ENCODE results near the gene ST6GALNAC3.

The ST6GALNAC3 gene

DNA sequence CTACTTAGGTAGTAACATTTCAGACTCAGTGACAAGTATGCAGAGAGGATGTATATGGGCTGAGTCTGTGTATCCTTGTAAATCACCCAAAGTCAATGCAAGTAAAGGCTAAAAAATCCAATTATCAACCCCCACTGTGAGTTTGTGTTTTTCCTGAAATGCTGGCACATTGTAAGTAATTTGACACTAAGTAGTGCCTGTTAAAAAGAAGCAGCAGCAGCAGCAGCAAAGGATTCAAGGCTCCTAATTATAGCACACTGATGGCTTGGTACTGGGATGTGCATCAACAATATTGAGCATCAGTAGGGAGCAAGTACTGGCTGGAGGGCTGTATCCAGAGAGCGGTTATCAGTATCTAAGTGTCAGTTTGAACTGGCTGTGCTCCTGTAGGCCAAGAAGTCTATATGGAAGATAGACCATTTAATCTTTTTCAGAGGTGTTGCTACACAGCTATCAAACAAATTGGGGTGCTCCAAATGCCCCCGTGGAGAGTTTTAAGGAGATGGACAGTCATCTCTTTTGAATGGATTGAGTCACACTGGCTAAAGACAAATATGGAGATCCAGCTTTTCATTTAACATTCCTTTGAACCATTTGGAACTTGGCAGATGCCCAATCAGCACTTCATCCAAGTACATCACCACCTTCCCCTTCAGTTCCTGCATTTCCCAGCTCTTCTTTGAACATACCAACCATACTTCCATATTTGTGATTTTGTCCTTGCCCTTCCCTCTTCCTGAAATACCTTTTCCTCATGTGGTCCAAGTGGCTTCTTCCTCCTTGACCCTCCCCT, 551.5 kb downstream of the ST6GALNAC3 start:
- DNase-seq (ENCODE audit: low read depth, low spot score) = no peak
- TF ChIP-seq, protein P1, sequence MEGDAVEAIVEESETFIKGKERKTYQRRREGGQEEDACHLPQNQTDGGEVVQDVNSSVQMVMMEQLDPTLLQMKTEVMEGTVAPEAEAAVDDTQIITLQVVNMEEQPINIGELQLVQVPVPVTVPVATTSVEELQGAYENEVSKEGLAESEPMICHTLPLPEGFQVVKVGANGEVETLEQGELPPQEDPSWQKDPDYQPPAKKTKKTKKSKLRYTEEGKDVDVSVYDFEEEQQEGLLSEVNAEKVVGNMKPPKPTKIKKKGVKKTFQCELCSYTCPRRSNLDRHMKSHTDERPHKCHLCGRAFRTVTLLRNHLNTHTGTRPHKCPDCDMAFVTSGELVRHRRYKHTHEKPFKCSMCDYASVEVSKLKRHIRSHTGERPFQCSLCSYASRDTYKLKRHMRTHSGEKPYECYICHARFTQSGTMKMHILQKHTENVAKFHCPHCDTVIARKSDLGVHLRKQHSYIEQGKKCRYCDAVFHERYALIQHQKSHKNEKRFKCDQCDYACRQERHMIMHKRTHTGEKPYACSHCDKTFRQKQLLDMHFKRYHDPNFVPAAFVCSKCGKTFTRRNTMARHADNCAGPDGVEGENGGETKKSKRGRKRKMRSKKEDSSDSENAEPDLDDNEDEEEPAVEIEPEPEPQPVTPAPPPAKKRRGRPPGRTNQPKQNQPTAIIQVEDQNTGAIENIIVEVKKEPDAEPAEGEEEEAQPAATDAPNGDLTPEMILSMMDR (IDR thresholded peaks at IDR 0.05; ENCODE audit: insufficient read depth, low read length, missing control alignments) = no peak
- CTCF ChIA-PET = no interaction called here

DNA sequence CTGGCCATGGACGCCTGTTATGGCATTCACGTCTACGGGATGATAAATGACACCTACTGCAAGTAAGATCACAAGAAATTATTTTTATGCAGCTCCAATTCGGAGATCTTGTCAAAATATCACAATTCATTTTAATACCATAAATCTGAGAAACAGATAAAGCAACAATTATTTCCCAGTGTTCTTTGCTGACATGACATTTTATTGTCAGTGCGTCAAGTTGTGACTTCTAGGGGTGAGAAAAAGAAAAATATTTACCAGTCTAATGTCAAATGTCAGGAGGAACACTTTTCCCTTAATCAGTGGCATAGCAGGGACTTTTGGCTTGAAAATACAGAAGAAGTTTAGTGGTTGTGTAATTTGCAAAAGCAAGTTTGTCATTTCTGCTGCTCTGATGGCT, 553.0 kb downstream of the ST6GALNAC3 start:
- ChIA-PET CTCF (no interaction called here), POLR2A (no interaction called here)
- TF ChIP-seq, protein P1 (IDR thresholded peaks at IDR 0.05; ENCODE audit: insufficient read depth, low read length, missing control alignments) = no peak
- no peak for DNase-seq (ENCODE audit: low read depth, low spot score)
- H3K4me3 ChIP-seq (ENCODE audit: low read depth, low read length) = no peak overlapping the region

More for the DNA sequence above, 551.5 kb downstream of the ST6GALNAC3 start:
- POLR2A ChIA-PET = no interaction called here
- no peak overlapping the region for H3K4me3 ChIP-seq (ENCODE audit: low read depth, low read length)

DNA sequence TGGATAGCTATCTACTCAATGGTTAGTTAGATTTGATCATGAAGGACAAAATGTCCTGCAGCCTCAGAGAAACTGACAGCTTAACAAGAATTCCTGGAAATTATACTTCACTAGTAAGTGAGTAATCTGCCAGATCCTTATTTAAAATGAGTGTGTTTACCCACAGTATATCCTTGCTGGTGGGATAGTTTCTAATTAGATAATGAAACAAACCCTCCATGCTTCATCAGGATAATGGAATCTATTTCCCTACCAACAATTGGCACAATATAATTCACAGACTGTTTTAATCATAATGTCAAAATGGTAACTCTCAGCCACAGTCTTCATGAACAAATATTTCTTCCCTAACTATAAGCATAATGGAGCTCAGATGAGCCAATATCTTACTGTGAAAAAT, 553.4 kb downstream of the ST6GALNAC3 start:
- CTCF ChIA-PET = no interaction called here
- TF ChIP-seq, protein P1 (IDR thresholded peaks at IDR 0.05; ENCODE audit: insufficient read depth, low read length, missing control alignments) = no peak

DNA sequence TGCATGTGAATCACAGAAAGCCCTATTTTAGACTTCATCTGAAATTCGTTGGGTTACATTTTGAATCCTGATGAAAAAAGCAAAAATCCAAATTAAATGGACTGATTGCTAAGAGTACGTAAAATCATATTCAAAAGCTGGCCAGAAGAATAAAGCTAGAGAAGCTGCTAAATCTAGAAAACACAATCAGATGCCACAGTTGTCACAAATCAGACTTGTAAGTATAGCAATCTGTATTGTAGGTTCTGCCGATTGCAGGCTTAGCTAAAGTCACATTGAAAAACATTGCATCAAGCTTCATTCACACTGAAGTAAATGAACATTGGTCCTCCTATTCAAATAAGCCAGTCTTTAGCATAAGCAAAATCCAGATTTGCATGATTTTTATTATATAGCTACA, 557.6 kb downstream of the ST6GALNAC3 start:
- ChIA-PET POLR2A (no interaction called here), CTCF (no interaction called here)
- H3K4me3 ChIP-seq (ENCODE audit: low read depth, low read length) = no peak overlapping the region
- DNase-seq (ENCODE audit: low read depth, low spot score) = no peak
- TF ChIP-seq, protein P1 (IDR thresholded peaks at IDR 0.05; ENCODE audit: insufficient read depth, low read length, missing control alignments) = no peak

More for the DNA sequence above, 553.4 kb downstream of the ST6GALNAC3 start:
- DNase-seq (ENCODE audit: low read depth, low spot score) = no peak
- POLR2A ChIA-PET = no interaction called here
- no peak overlapping the region for H3K4me3 ChIP-seq (ENCODE audit: low read depth, low read length)

DNA sequence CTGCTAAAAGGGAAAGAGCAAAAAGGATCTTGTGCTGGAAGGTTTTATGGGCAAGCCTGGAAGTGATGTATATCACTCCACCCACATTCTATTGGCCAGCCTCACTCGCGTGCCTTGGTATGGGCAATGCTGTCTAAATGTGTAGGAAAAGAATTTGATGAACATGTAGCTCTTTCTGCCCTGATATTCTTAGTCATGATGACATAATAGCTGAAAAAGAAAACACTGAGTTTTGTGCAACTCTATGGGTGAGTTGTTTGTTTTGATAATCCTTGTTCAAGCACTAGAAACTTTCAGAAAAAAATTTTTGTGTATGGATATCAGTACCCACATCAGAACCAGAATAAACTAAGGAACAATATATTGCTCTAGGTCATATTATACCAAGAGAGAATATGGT, 561.2 kb downstream of the ST6GALNAC3 start:
- CTCF ChIA-PET = no interaction called here
- POLR2A ChIA-PET = no interaction called here
- DNase-seq (ENCODE audit: low read depth, low spot score) = no peak
- TF ChIP-seq, protein P1 (IDR thresholded peaks at IDR 0.05; ENCODE audit: insufficient read depth, low read length, missing control alignments) = no peak
- no peak overlapping the region for H3K4me3 ChIP-seq (ENCODE audit: low read depth, low read length)

DNA sequence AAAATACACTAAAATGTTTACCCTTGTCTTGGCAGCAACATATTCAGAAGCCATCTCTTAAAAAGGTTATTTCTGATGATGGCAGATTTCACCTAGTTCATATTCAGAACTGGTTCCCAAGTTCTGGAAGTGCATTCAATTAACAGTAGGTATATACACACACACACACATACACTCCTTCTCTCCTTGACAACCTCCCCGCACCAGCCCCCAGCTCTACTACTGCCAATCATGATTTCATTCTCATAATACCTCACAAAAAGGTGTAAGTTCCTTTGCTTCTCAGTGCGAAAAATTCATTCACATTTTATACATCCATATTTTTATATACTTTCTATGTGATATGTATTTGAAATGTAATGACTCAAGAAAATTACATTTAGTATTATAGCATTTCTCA, 564.6 kb downstream of the ST6GALNAC3 start:
- no peak overlapping the region for H3K4me3 ChIP-seq (ENCODE audit: low read depth, low read length)
- TF ChIP-seq, protein P1 (IDR thresholded peaks at IDR 0.05; ENCODE audit: insufficient read depth, low read length, missing control alignments) = no peak
- POLR2A ChIA-PET = no interaction called here
- no peak for DNase-seq (ENCODE audit: low read depth, low spot score)
- CTCF ChIA-PET = no interaction called here

All from AG04449 (cell line).